HCT116 (cell line): ENCODE data around the gene SAXO2. TPM values are rescaled to one million over a fixed set of nuclear protein-coding genes. Genes with fewer than 3 reads are reported as not detected.

Source experiments
- ATAC-seq: fragments of 200-7000 bp; cut with Tn5 transposase; 2 replicates; pipeline ENCODE4 v1.9.1; 2020; ENCODE audit warnings: mild to moderate bottlenecking, moderate library complexity
- BruUV-seq: library from RNA; stranded (reverse); fragments of 400-500 nt; replicated peaks from 2 replicates; lab custom pipeline; 2021; lab: Mats Ljungman, UMichigan
- CTCF ChIA-PET: fragments of 300-600 bp; sonication (Branson Sonifier 250); formaldehyde crosslinking; loops from one replicate; lab custom pipeline; 2021; ENCODE audit warnings: antibody characterized with exemption; lab: Charles Lee
- POLR2A ChIA-PET: fragments of 300-600, 350-600 bp; sonication (Branson Sonifier 250); formaldehyde crosslinking; loops from one replicate; lab custom pipeline; 2021; ENCODE audit warnings: antibody characterized with exemption; lab: Charles Lee
- RAD21 ChIA-PET, 2 experiments: fragments of 300-600 bp; sonication (Branson Sonifier 250); formaldehyde crosslinking; loops; one replicate each; lab custom pipeline; 2023; ENCODE audit warnings: low total read pairs in 2 of 2; ENCODE audit not compliant: uncharacterized antibody in 2 of 2, unreplicated experiment in 2 of 2, low non-redundant PET in 1 of 2; lab: Charles Lee
- DNase-seq: peaks from one replicate; pipeline ENCODE4 v3.0.0-alpha.2; 2010; ENCODE audit warnings: low read depth, low spot score
- H2AFZ ChIP-seq: fragments of 200-600 bp; shearing (Covaris generic), sonication (generic); 2 replicates; pipeline ENCODE4 v1.6.1; 2017; ENCODE audit warnings: low read depth, mixed run types, mixed read lengths, antibody characterized with exemption, low read length; ENCODE audit not compliant: poor library complexity, severe bottlenecking
- H3K27ac ChIP-seq: 2 replicates; pipeline ENCODE4 v1.5.1; 2012; ENCODE audit warnings: low read depth, low read length
- H3K27me3 ChIP-seq: fragments of 200-600 bp; sonication (generic); 2 replicates; pipeline ENCODE4 v1.6.1; 2016; ENCODE audit warnings: mixed run types, low read length, mixed read lengths; ENCODE audit not compliant: insufficient read depth
- H3K36me3 ChIP-seq, 2 experiments: fragments of 200-500 bp in 1 of 2; fragments of 200-600 bp in 1 of 2; sonication (Bioruptor generic) in 1 of 2; sonication (generic) in 1 of 2; 2 replicates each; pipeline versions ENCODE4 v1.5.1 to v1.6.1; 2014 to 2016; ENCODE audit warnings: low read length in 2 of 2, inconsistent platforms in 1 of 2, mixed read lengths in 1 of 2, mixed run types in 1 of 2; ENCODE audit not compliant: insufficient read depth in 2 of 2, control insufficient read depth in 1 of 2
- H3K4me1 ChIP-seq, 2 experiments: fragments of 200-600 bp in 1 of 2; sonication (generic) in 1 of 2; 2 replicates each; pipeline versions ENCODE4 v1.5.1 to v1.6.1; 2012 to 2017; ENCODE audit warnings: low read length in 2 of 2, inconsistent platforms in 1 of 2, mild to moderate bottlenecking in 1 of 2, mixed read lengths in 1 of 2, mixed run types in 1 of 2, moderate library complexity in 1 of 2; ENCODE audit not compliant: insufficient read depth in 2 of 2, control insufficient read depth in 1 of 2
- H3K4me2 ChIP-seq: fragments of 200-600 bp; sonication (generic); 2 replicates; pipeline ENCODE4 v1.6.1; 2017; ENCODE audit warnings: mixed run types, low read length, mixed read lengths
- H3K4me3 ChIP-seq, 2 experiments: fragments of 200-600 bp in 1 of 2; sonication (generic) in 1 of 2; replicated peaks in 1 of 2; 2 replicates each; pipeline ENCODE4 v1.5.1; 2011 to 2016; ENCODE audit warnings: low read length in 2 of 2, control low read depth in 1 of 2, low read depth in 1 of 2, mild to moderate bottlenecking in 1 of 2, mixed read lengths in 1 of 2, mixed run types in 1 of 2
- H3K79me2 ChIP-seq: fragments of 200-600 bp; sonication (generic); 2 replicates; pipeline ENCODE4 v1.6.1; 2017; ENCODE audit warnings: mild to moderate bottlenecking, mixed run types, low read length, moderate library complexity, mixed read lengths; ENCODE audit not compliant: insufficient read depth
- H3K9ac ChIP-seq: fragments of 200-600 bp; sonication (generic); 2 replicates; pipeline ENCODE4 v1.6.1; 2016; ENCODE audit warnings: low read length, mixed read lengths
- H3K9me2 ChIP-seq: fragments of 200-600 bp; sonication (generic), shearing (Covaris generic); 2 replicates; pipeline ENCODE4 v1.6.1; 2017; ENCODE audit warnings: mixed run types, mild to moderate bottlenecking, moderate library complexity; ENCODE audit not compliant: insufficient read depth
- H3K9me3 ChIP-seq, 2 experiments: fragments of 200-500 bp in 1 of 2; fragments of 200-600 bp in 1 of 2; sonication (Bioruptor generic) in 1 of 2; sonication (generic) in 1 of 2; 2 replicates each; pipeline ENCODE4 v1.6.1; 2014 to 2017; ENCODE audit warnings: low read length in 2 of 2, mixed read lengths in 2 of 2, inconsistent platforms in 1 of 2, low read depth in 1 of 2, mild to moderate bottlenecking in 1 of 2, mixed run types in 1 of 2, moderate library complexity in 1 of 2; ENCODE audit not compliant: control insufficient read depth in 1 of 2, insufficient read depth in 1 of 2
- H4K20me1 ChIP-seq: fragments of 200-600 bp; sonication (generic), shearing (Covaris generic); 2 replicates; pipeline ENCODE4 v1.6.1; 2017; ENCODE audit warnings: mixed run types, mild to moderate bottlenecking, moderate library complexity; ENCODE audit not compliant: insufficient read depth
- EZH2 ChIP-seq: fragments of 200-600 bp; sonication (generic); IDR thresholded peaks from 2 replicates; pipeline ENCODE4 v1.6.1; 2017; ENCODE audit warnings: antibody characterized with exemption, mixed run types
- RAD21 ChIP-seq: IDR thresholded peaks from 2 replicates; pipeline ENCODE4 v1.6.1; 2012; ENCODE audit warnings: low read depth, mild to moderate bottlenecking
- SIN3A ChIP-seq: IDR thresholded peaks from 2 replicates; pipeline ENCODE4 v1.6.1; 2012; ENCODE audit warnings: low read depth
- SRF ChIP-seq: IDR thresholded peaks from 2 replicates; pipeline ENCODE4 v1.6.1; 2012; ENCODE audit warnings: low read depth
- ZFX ChIP-seq: fragments of 450-650 bp; IDR thresholded peaks from 2 replicates; pipeline ENCODE4 v1.6.1; 2017
- intact Hi-C: fragments of 100-400 bp; cut with micrococcal nuclease; formaldehyde crosslinking; loops from 2 replicates; pipeline ENCODE4 v1.10.0; 2022
- total RNA-seq: library from RNA; stranded (reverse); gene quantifications from one replicate; pipeline ENCODE4 v1.2.1, GENCODE V29; 2021; ENCODE audit not compliant: unreplicated experiment
- TF ChIP-seq, protein P1 (sequence below), 3 experiments: fragments of 200-600 bp in 1 of 3; sonication (generic) in 1 of 3; IDR thresholded peaks in 2 of 3; conservative IDR thresholded peaks in 1 of 3; 2 replicates each; pipeline ENCODE4 v1.5.1; 2012 to 2017; ENCODE audit warnings: low read depth in 2 of 3, low read length in 2 of 3, antibody characterized with exemption in 1 of 3, borderline replicate concordance in 1 of 3, control low read depth in 1 of 3, mild to moderate bottlenecking in 1 of 3, mixed read lengths in 1 of 3, mixed run types in 1 of 3, moderate library complexity in 1 of 3; ENCODE audit not compliant: insufficient read depth in 1 of 3

The SAXO2 gene
- total RNA-seq, 1 experiment from 2014 or later, result 5.7 TPM

DNA sequence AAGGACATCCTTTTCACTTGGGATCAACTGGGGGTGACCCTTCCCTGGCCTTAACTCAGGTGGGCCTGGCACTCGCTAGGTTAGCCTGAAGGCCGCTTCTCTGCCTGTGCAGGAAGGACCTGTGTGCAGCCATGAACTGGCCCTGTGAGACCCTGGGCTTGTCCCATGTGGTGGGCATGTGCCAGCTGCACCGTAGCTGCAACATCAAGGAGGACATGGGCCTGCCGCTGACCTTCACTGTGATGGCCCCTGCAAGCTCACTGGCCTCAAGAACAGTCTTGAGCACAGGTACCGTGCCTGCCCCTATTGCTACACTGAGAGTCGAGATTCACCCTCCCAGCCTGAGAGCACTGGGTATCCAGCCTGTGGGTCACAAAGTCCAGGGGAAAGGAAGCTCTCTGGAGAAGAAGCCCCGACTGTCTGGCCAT, 43.0 kb downstream of the SAXO2 start:
- Histone ChIP-seq H3K27me3 (no peaks in the 10 kb centered on the region), H3K4me2 (no peak overlapping the region), H4K20me1 (no peaks in the 10 kb centered on the region), H3K4me1 (no peaks in the 10 kb centered on the region), H3K27ac (no peak overlapping the region), H2AFZ (no peak overlapping the region), H3K9ac (no peak overlapping the region), H3K4me3 (no peak overlapping the region), H3K9me3 (no peaks in the 10 kb centered on the region), H3K79me2 (no peaks in the 10 kb centered on the region), H3K36me3 (no peaks in the 10 kb centered on the region), H3K9me2 (no peaks in the 10 kb centered on the region)
- intact Hi-C loops, result no loop called here
- ChIA-PET CTCF (no interaction called here), RAD21 (no interaction called here), POLR2A (no interaction called here)
- ATAC-seq (no peak), DNase-seq (no peak)
- TF ChIP-seq SIN3A (no peak), ZFX (no peak), EZH2 (no peak), RAD21 (no peak), SRF (no peak)
- TF ChIP-seq, protein P1, sequence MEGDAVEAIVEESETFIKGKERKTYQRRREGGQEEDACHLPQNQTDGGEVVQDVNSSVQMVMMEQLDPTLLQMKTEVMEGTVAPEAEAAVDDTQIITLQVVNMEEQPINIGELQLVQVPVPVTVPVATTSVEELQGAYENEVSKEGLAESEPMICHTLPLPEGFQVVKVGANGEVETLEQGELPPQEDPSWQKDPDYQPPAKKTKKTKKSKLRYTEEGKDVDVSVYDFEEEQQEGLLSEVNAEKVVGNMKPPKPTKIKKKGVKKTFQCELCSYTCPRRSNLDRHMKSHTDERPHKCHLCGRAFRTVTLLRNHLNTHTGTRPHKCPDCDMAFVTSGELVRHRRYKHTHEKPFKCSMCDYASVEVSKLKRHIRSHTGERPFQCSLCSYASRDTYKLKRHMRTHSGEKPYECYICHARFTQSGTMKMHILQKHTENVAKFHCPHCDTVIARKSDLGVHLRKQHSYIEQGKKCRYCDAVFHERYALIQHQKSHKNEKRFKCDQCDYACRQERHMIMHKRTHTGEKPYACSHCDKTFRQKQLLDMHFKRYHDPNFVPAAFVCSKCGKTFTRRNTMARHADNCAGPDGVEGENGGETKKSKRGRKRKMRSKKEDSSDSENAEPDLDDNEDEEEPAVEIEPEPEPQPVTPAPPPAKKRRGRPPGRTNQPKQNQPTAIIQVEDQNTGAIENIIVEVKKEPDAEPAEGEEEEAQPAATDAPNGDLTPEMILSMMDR (IDR thresholded peaks at IDR 0.05 in 2 of 3, conservative IDR thresholded peaks at IDR 0.05 in 1 of 3; ENCODE audit: borderline replicate concordance in 1 of 3, insufficient read depth in 1 of 3, low read depth in 2 of 3, low read length in 2 of 3), result no peak
- no TSS peak for BruUV-seq

DNA sequence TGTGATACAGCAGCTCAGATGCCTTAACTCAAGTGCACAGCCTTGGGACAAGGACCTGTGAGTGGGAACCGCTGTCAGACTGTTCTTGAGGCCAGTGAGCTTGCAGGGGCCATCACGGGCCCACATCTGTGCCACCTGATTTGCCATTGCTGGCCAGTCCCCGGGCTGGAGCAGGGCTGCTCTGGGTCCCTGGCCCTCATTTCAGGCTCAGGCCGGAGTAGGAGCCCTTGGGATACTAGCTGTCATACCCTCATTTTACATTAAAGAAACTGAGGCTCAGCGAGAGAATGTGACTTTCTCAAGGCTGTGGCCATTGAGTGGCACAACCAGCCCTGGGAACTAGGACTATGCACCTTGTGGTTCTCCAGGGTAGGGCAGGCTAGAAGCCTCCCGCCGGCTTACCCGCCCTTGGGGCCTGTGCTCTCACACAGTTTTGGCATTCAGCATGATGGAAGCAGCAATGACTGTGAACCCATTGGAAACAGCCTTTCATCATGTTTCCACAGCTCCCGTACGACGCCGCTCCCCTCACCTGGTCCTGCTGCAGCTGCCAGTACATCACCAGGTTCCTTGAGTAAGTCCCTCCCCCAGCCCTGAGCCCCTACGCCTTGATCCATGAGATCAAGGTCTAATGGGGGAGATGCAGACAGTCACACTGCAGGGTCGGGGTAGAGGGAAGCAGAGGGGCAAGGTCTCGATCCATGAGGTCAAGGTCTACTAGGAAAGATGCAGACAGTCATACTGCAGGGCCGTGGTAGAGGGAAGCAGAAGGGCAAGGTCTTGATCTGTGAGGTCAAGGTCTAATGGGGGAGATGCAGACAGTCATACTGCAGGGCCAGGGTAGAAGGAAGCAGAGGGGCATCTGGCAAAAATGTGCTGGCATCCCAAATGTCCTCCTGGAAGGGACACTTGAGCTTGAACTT, 44.4 kb downstream of the SAXO2 start:
- H3K9ac ChIP-seq, result no peak overlapping the region
- TF ChIP-seq, protein P1 (IDR thresholded peaks at IDR 0.05 in 2 of 3, conservative IDR thresholded peaks at IDR 0.05 in 1 of 3; ENCODE audit: borderline replicate concordance in 1 of 3, insufficient read depth in 1 of 3, low read depth in 2 of 3, low read length in 2 of 3), result 0 out of 6 replicates have a peak, but pooled peaks of 1 of the 3 experiments have one; percentile 8
- no peak for TF ChIP-seq EZH2
- H2AFZ ChIP-seq, result no peak overlapping the region
- no peaks in the 10 kb centered on the region for H3K79me2 ChIP-seq
- no peak overlapping the region for H3K4me2 ChIP-seq
- no peaks in the 10 kb centered on the region for H3K27me3 ChIP-seq
- intact Hi-C loops, result no loop called here
- H4K20me1 ChIP-seq, result no peaks in the 10 kb centered on the region
- POLR2A ChIA-PET, result no interaction called here
- H3K4me3 ChIP-seq, result no peak overlapping the region
- H3K9me2 ChIP-seq, result no peaks in the 10 kb centered on the region
- no peaks in the 10 kb centered on the region for H3K36me3 ChIP-seq
- no TSS peak for BruUV-seq
- DNase-seq (no peak), ATAC-seq (peak; percentile 65)
- RAD21 ChIA-PET, result no interaction called here
- no peaks in the 10 kb centered on the region for H3K4me1 ChIP-seq
- CTCF ChIA-PET, result no interaction called here
- no peaks in the 10 kb centered on the region for H3K9me3 ChIP-seq
- no peak overlapping the region for H3K27ac ChIP-seq
